Mesothelial cell of epicardium (in vitro differentiated cells): ENCODE data around the gene GNAT2. TPM values are rescaled to one million over a fixed set of nuclear protein-coding genes. Genes with fewer than 3 reads are reported as not detected.

ENCODE experiments used
- DNase-seq, 2 experiments: peaks; one replicate each; pipeline ENCODE4 v3.0.0; 2021; ENCODE audit warnings: low spot score in 2 of 2; ENCODE audit not compliant: unreplicated experiment in 2 of 2
- H3K27ac Mint-ChIP-seq: 2 replicates; pipeline ENCODE4 v1.8.0; 2021; ENCODE audit warnings: mixed read lengths
- H3K27me3 Mint-ChIP-seq: 2 replicates; pipeline ENCODE4 v1.8.0; 2021; ENCODE audit warnings: low read depth, mixed read lengths
- H3K36me3 Mint-ChIP-seq: 2 replicates; pipeline ENCODE4 v1.8.0; 2021; ENCODE audit warnings: mixed read lengths
- H3K4me1 Mint-ChIP-seq: 2 replicates; pipeline ENCODE4 v1.8.0; 2021; ENCODE audit warnings: mixed read lengths
- H3K4me3 Mint-ChIP-seq: 2 replicates; pipeline ENCODE4 v1.8.0; 2021; ENCODE audit warnings: mild to moderate bottlenecking, moderate library complexity, mixed read lengths
- H3K9me3 Mint-ChIP-seq: 2 replicates; pipeline ENCODE4 v1.8.0; 2021; ENCODE audit warnings: mixed read lengths
- CTCF ChIP-seq: fragments of 200-600 bp; sonication (generic); IDR thresholded peaks from one replicate; pipeline ENCODE4 v1.5.0; 2021; ENCODE audit warnings: antibody characterized with exemption; ENCODE audit not compliant: unreplicated experiment
- total RNA-seq: library from RNA; stranded (reverse); gene quantifications from 3 replicates; pipeline ENCODE4 v1.2.1, GENCODE V29; 2021

Gene GNAT2
- total RNA-seq, 1 donor from 2014 or later = not detected

- TF ChIP-seq CTCF = no peak
- no peak for DNase-seq
- H3K36me3 Mint-ChIP-seq = peaks cover 44% of the 10 kb centered on the region
- H3K9me3 Mint-ChIP-seq = no peaks in the 10 kb centered on the region
- H3K27ac Mint-ChIP-seq = no peak overlapping the region
- H3K4me3 Mint-ChIP-seq = no peak overlapping the region
- no peaks in the 10 kb centered on the region for H3K27me3 Mint-ChIP-seq
- no peaks in the 10 kb centered on the region for H3K4me1 Mint-ChIP-seq
Measured at GRCh38 chr1:109589679-109590078, 29.7 kb downstream of the GNAT2 start.

GRCh38 chr1:109589177-109589576 lies 30.2 kb downstream of the GNAT2 start:
- Mint-ChIP-seq H3K4me1 (no peaks in the 10 kb centered on the region), H3K9me3 (no peaks in the 10 kb centered on the region), H3K27me3 (no peaks in the 10 kb centered on the region), H3K36me3 (peaks cover 46% of the 10 kb centered on the region), H3K4me3 (no peak overlapping the region), H3K27ac (no peak overlapping the region)
- no peak for TF ChIP-seq CTCF
- DNase-seq = no peak

- Mint-ChIP-seq H3K27me3 (no peaks in the 10 kb centered on the region), H3K4me1 (no peaks in the 10 kb centered on the region), H3K4me3 (no peak overlapping the region), H3K36me3 (peaks cover 45% of the 10 kb centered on the region), H3K9me3 (no peaks in the 10 kb centered on the region), H3K27ac (no peak overlapping the region)
- DNase-seq = no peak
- TF ChIP-seq CTCF = no peak
Measured at GRCh38 chr1:109586055-109586454, 33.4 kb downstream of the GNAT2 start.

- no peaks in the 10 kb centered on the region for H3K9me3 Mint-ChIP-seq
Measured at GRCh38 chr1:109584766-109585165, 34.6 kb downstream of the GNAT2 start.

GRCh38 chr1:109582021-109582420 lies 37.4 kb downstream of the GNAT2 start:
- Mint-ChIP-seq H3K36me3 (peaks cover 41% of the 10 kb centered on the region), H3K27me3 (no peaks in the 10 kb centered on the region), H3K4me1 (no peaks in the 10 kb centered on the region), H3K9me3 (no peaks in the 10 kb centered on the region), H3K4me3 (no peak overlapping the region), H3K27ac (no peak overlapping the region)
- DNase-seq = no peak
- no peak for TF ChIP-seq CTCF

More at GRCh38 chr1:109584766-109585165, 34.6 kb downstream of the GNAT2 start:
- H3K27me3 Mint-ChIP-seq = no peaks in the 10 kb centered on the region
- H3K27ac Mint-ChIP-seq = no peak overlapping the region
- no peaks in the 10 kb centered on the region for H3K4me1 Mint-ChIP-seq
- no peak overlapping the region for H3K4me3 Mint-ChIP-seq
- no peak for DNase-seq
- no peak for TF ChIP-seq CTCF
- peaks cover 48% of the 10 kb centered on the region for H3K36me3 Mint-ChIP-seq

GRCh38 chr1:109579491-109579890 lies 39.9 kb downstream of the GNAT2 start:
- H3K4me1 Mint-ChIP-seq = no peaks in the 10 kb centered on the region
- no peak overlapping the region for H3K27ac Mint-ChIP-seq
- H3K9me3 Mint-ChIP-seq = no peaks in the 10 kb centered on the region
- H3K4me3 Mint-ChIP-seq = no peak overlapping the region
- DNase-seq = no peak
- TF ChIP-seq CTCF = no peak
- no peaks in the 10 kb centered on the region for H3K27me3 Mint-ChIP-seq
- H3K36me3 Mint-ChIP-seq = peaks cover 36% of the 10 kb centered on the region
